ENCODE results near the gene OR51A7.

Gene OR51A7

GRCh38 chr11:4881860-4882500, 21.6 kb upstream of the OR51A7 start, which contains the start of gene OR51T1:
TSS of gene OR51T1 (plus strand) at chr11:4881900. CDS start at chr11:4881900, 0 bp downstream.
- Mint-ChIP-seq H3K27me3 (ENCODE audit: low read depth, poor library complexity) (peaks cover 6% of the 10 kb centered on the region), H3K9me3 (no peaks in the 10 kb centered on the region), H3K36me3 (ENCODE audit: low read depth) (no peaks in the 10 kb centered on the region), H3K4me3 (peak within 1 kb of the TSS; percentile 24), H3K27ac (peak within 1 kb of the TSS; percentile 90), H3K4me1 (peaks cover 63% of the 10 kb centered on the region)
- peak; percentile 33 for DNase-seq
- TF ChIP-seq CTCF (IDR thresholded peaks at IDR 0.05), result no peak

GRCh38 chr11:4882543-4882942, 21.0 kb upstream of the OR51A7 start:
- Mint-ChIP-seq H3K27ac (peak overlapping the region; percentile 90), H3K4me3 (peak overlapping the region; percentile 23), H3K9me3 (no peaks in the 10 kb centered on the region), H3K27me3 (ENCODE audit: low read depth, poor library complexity) (peaks cover 2% of the 10 kb centered on the region), H3K36me3 (ENCODE audit: low read depth) (no peaks in the 10 kb centered on the region), H3K4me1 (peaks cover 65% of the 10 kb centered on the region)
- TF ChIP-seq CTCF (IDR thresholded peaks at IDR 0.05), result no peak
- no peak for DNase-seq

GRCh38 chr11:4884361-4884760, 19.2 kb upstream of the OR51A7 start:
- Mint-ChIP-seq H3K4me1 (peaks cover 68% of the 10 kb centered on the region), H3K27me3 (ENCODE audit: low read depth, poor library complexity) (peaks cover 2% of the 10 kb centered on the region), H3K9me3 (no peaks in the 10 kb centered on the region), H3K27ac (no peak overlapping the region), H3K36me3 (ENCODE audit: low read depth) (no peaks in the 10 kb centered on the region), H3K4me3 (no peak overlapping the region)
- no peak for DNase-seq
- no peak for TF ChIP-seq CTCF (IDR thresholded peaks at IDR 0.05)

GRCh38 chr11:4886186-4886585, 17.4 kb upstream of the OR51A7 start:
- no peak overlapping the region for H3K4me3 Mint-ChIP-seq
- H3K27ac Mint-ChIP-seq, result no peak overlapping the region
- TF ChIP-seq CTCF (IDR thresholded peaks at IDR 0.05), result no peak
- H3K36me3 Mint-ChIP-seq (ENCODE audit: low read depth), result no peaks in the 10 kb centered on the region
- H3K4me1 Mint-ChIP-seq, result peaks cover 50% of the 10 kb centered on the region
- DNase-seq, result no peak
- peaks cover 2% of the 10 kb centered on the region for H3K27me3 Mint-ChIP-seq (ENCODE audit: low read depth, poor library complexity)
- H3K9me3 Mint-ChIP-seq, result no peaks in the 10 kb centered on the region

GRCh38 chr11:4887591-4887990, 16.0 kb upstream of the OR51A7 start:
- no peak for TF ChIP-seq CTCF (IDR thresholded peaks at IDR 0.05)
- H3K27ac Mint-ChIP-seq, result no peak overlapping the region
- peaks cover 36% of the 10 kb centered on the region for H3K4me1 Mint-ChIP-seq
- H3K27me3 Mint-ChIP-seq (ENCODE audit: low read depth, poor library complexity), result no peaks in the 10 kb centered on the region
- no peaks in the 10 kb centered on the region for H3K9me3 Mint-ChIP-seq
- no peaks in the 10 kb centered on the region for H3K36me3 Mint-ChIP-seq (ENCODE audit: low read depth)
- no peak overlapping the region for H3K4me3 Mint-ChIP-seq
- DNase-seq, result no peak

GRCh38 chr11:4890279-4890678, 13.3 kb upstream of the OR51A7 start:
- Mint-ChIP-seq H3K36me3 (ENCODE audit: low read depth) (no peaks in the 10 kb centered on the region), H3K9me3 (no peaks in the 10 kb centered on the region), H3K27ac (no peak overlapping the region), H3K4me3 (no peak overlapping the region), H3K27me3 (ENCODE audit: low read depth, poor library complexity) (no peaks in the 10 kb centered on the region), H3K4me1 (peaks cover 20% of the 10 kb centered on the region)
- TF ChIP-seq CTCF (IDR thresholded peaks at IDR 0.05), result no peak
- DNase-seq, result no peak

Measured in nephron progenitor cell (in vitro differentiated cells).